GM12864 (cell line): ENCODE results near the gene DHRS7C.

Experiments used
- DNase-seq: peaks from one replicate; pipeline ENCODE4 v3.0.0-alpha.2; 2011; ENCODE audit warnings: low read depth
- H3K4me3 ChIP-seq: 2 replicates; pipeline ENCODE4 v1.5.1; 2011; ENCODE audit warnings: mild to moderate bottlenecking, low read depth, low read length, control low read depth
- TF ChIP-seq, protein P1 (sequence below): IDR thresholded peaks from 2 replicates; pipeline ENCODE4 v1.5.1; 2011; ENCODE audit warnings: low read depth, mild to moderate bottlenecking, moderate library complexity, low read length, control low read depth, inconsistent platforms; ENCODE audit errors: missing control alignments

The DHRS7C gene

DNA sequence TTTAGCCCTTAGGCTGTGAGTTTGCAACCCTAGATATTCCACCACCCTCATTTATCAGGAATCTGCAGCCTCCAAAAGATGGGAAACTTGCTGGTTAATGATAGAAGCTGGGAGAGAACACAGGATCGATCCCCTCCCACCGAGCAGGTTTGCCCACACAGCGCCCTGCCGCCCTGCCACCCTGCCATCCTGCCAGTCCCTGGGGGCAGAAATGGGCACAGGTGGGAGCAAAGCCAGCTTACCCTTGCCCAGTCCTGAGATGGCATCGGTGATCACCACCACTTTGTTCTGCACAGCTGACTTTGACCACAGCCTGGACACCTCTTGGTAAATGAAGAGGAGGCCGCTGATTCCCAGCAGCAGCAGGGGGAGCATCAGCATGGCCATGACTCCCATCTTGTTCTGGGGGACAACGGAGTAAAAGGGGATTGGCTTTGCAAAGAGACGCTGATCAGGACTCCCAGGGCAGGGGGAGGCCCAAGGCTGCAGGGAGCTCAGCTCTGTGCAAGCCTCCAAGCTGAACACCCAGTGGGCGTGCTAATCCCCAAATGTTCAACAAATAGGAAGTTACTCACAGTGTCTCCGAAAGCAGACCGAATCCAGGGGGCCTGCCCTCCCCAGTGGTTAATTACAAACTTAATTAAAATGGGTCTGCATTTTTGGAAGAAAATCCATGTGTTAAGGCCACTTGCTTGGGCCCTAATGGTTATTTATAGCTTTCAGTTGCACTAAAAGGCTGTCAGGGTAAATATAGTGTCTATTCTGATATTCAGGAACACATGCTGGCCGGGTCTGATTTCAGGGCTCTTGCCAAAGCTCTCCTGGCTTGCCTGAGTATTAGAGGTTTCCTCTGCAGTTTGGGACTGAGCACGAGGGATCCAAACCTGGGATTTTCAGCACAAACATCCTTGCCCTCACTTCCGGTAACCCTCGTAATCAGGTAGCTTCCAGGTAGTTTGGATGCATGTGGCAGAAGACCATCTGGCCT lies at the start of gene DHRS7C:
TSS of gene DHRS7C (minus strand) at position 704 of the 988 bp plus-strand sequence. CDS start at position 396, 308 bp downstream.
- TF ChIP-seq, protein P1, sequence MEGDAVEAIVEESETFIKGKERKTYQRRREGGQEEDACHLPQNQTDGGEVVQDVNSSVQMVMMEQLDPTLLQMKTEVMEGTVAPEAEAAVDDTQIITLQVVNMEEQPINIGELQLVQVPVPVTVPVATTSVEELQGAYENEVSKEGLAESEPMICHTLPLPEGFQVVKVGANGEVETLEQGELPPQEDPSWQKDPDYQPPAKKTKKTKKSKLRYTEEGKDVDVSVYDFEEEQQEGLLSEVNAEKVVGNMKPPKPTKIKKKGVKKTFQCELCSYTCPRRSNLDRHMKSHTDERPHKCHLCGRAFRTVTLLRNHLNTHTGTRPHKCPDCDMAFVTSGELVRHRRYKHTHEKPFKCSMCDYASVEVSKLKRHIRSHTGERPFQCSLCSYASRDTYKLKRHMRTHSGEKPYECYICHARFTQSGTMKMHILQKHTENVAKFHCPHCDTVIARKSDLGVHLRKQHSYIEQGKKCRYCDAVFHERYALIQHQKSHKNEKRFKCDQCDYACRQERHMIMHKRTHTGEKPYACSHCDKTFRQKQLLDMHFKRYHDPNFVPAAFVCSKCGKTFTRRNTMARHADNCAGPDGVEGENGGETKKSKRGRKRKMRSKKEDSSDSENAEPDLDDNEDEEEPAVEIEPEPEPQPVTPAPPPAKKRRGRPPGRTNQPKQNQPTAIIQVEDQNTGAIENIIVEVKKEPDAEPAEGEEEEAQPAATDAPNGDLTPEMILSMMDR, result no peak
- no peak within 1 kb of the TSS for H3K4me3 ChIP-seq
- no peak for DNase-seq

GRCh38 chr17:9839433-9839832 lies 48.0 kb upstream of the DHRS7C start:
- no peak for DNase-seq
- H3K4me3 ChIP-seq, result no peak overlapping the region
- TF ChIP-seq, protein P1, result no peak

DNA sequence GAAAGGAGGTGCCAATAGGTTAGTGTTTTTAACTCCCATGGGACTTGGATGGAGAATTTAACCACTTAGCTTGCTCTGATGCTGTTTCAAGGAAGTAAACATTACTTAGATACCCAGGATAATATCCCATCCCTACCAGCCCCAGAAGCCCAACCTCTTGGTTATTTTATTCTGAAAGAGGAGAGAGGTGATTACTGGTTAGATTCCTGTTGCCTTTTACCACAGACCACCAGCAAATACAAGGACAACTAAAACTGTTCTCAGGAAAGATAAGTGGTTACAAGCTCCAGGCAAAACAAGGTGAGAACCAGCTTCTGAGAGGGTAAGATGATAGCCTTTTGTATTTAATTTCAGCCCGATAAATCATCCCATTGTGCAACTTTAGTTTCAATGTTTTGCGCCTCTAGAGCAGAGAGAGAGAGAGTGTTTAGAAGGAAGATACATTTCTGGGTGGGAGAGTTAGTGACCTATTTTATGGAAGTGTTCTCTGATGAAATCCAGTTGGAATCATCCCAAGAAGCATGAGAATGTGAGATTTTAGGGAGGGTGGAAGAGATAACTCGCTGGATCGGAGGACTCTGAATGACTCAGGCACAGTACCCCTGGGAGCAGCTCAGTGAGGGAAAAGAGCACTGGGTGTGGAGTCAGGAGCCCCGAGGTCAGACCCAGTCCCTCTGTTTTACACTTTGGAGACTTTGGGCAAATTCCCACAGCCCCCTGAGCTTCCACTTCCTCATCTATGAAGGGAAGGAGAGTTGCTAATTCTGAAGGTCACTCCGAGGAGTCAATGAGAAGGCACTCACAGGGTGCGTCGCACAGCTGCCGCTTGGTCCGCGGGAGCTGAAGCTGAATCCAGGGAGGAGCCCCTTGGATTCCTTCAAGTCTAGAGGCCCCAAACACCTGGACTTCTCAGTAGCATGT lies 46.4 kb upstream of the DHRS7C start:
- TF ChIP-seq, protein P1, result no peak
- no peak overlapping the region for H3K4me3 ChIP-seq
- no peak for DNase-seq

- no peak overlapping the region for H3K4me3 ChIP-seq
- no peak for DNase-seq
- TF ChIP-seq, protein P1, result no peak
Observed at GRCh38 chr17:9833922-9834321, 42.5 kb upstream of the DHRS7C start.

DNA sequence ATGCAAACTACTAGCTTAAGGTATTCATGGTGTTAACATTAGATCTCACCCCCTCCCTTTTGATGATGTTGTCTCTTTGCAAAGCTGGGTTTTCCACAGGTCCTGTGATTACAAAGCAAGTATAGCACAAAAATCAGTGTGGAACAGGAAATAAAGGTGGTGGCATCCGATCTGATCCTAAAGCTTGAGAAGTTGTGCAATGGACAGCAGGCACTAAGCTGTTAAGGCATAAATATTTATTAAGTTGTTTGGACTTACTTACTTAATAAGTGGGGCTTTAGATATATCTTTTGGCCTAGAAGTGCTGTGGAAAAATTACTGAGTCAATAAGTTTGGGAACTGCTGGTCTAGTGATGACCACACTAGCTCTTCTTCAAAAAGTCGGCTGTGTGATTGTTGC lies 39.3 kb upstream of the DHRS7C start:
- TF ChIP-seq, protein P1, result no peak
- no peak for DNase-seq
- H3K4me3 ChIP-seq, result no peak overlapping the region

- H3K4me3 ChIP-seq, result no peak overlapping the region
- TF ChIP-seq, protein P1, result no peak
- DNase-seq, result no peak
Observed at GRCh38 chr17:9829343-9829742, 38.0 kb upstream of the DHRS7C start.
